ENCODE measurements around the gene TSKU. TPM values are rescaled to one million over a fixed set of nuclear protein-coding genes. Genes with fewer than 3 reads are reported as not detected.

The TSKU gene
- total and polyA plus RNA-seq, 8 donors, result 2.7 to 25.2 (median 10.7) TPM

DNA sequence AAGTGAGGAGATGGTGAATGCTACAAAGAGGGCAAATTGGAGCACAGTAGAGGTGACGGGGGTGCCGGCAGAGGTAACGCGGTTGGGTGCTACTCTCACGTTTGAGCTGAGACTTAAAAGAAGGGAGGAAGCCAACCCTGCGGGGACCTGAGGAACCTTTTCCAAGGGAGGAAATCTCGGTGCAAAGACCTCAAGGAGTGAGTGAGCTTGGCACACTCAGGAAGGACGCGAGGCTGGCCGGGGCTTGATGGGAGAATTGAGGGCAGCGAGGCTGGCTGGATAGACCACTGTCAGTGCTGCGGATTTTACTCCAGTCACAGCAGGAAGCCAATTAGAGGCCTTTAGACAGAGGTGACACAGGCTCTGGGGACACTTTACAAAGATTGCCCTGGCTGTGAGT is 25.0 kb downstream of the TSKU start:
- FAIRE-seq (no peak), DNase-seq (no peak), ATAC-seq (no peak)
- Histone ChIP-seq H3K27me3 (no peaks in the 10 kb centered on the region), H3K4me3 (no peak overlapping the region), H3K4me1 (peaks cover 0 to 5% (median 2%) of the 10 kb centered on the region in 3 donors), H3K9me3 (no peaks in the 10 kb centered on the region), H3K27ac (no peak overlapping the region), H3K36me3 (no peaks in the 10 kb centered on the region)
- TF ChIP-seq, protein P1, sequence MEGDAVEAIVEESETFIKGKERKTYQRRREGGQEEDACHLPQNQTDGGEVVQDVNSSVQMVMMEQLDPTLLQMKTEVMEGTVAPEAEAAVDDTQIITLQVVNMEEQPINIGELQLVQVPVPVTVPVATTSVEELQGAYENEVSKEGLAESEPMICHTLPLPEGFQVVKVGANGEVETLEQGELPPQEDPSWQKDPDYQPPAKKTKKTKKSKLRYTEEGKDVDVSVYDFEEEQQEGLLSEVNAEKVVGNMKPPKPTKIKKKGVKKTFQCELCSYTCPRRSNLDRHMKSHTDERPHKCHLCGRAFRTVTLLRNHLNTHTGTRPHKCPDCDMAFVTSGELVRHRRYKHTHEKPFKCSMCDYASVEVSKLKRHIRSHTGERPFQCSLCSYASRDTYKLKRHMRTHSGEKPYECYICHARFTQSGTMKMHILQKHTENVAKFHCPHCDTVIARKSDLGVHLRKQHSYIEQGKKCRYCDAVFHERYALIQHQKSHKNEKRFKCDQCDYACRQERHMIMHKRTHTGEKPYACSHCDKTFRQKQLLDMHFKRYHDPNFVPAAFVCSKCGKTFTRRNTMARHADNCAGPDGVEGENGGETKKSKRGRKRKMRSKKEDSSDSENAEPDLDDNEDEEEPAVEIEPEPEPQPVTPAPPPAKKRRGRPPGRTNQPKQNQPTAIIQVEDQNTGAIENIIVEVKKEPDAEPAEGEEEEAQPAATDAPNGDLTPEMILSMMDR (IDR thresholded peaks at IDR 0.05), result no peak
- 90 to 96% methylated on average over 12 of the region's 12 CpGs for WGBS, 2 donors
- intact Hi-C loops (cut with DNase I), result loop anchor here in 2 of 3 donors (5.0 to 10.0 kb wide), 2 partner anchors 107 to 109 kb away; no protein-coding TSS in a partner anchor

DNA sequence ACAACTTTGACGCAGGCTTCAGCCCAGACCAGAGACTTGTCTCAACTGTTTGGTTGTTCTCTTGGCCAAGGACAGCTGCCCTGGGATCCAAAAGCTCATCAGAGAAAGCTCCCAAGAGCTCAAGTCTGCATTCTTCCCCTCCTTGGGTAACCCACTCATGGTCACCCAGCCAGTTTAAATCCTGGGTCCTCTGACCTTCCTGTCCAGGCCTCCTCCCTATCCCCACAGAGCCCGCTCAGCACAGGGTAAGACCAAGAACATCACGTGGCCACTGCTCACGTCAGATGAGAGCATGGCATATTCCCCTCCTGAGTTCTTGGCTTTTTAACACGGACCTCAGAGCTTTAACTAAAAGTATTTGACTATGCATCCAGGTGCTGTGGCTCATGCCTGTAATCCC is 25.8 kb downstream of the TSKU start:
- peaks cover 0 to 5% (median 0%) of the 10 kb centered on the region in 3 donors for H3K4me1 ChIP-seq
- ATAC-seq (no peak), FAIRE-seq (no peak), DNase-seq (no peak)
- H3K27me3 ChIP-seq, result no peaks in the 10 kb centered on the region
- intact Hi-C loops (cut with DNase I), result loop anchor here in 2 of 3 donors (5.0 to 10.0 kb wide), 2 partner anchors 106 to 108 kb away; no protein-coding TSS in a partner anchor
- H3K36me3 ChIP-seq, result no peaks in the 10 kb centered on the region
- WGBS, 2 donors, result 74 to 90% methylated on average over 5 of the region's 5 CpGs
- H3K4me3 ChIP-seq, result no peak overlapping the region
- H3K9me3 ChIP-seq, result no peaks in the 10 kb centered on the region
- TF ChIP-seq, protein P1 (IDR thresholded peaks at IDR 0.05), result no peak
- H3K27ac ChIP-seq, result no peak overlapping the region

DNA sequence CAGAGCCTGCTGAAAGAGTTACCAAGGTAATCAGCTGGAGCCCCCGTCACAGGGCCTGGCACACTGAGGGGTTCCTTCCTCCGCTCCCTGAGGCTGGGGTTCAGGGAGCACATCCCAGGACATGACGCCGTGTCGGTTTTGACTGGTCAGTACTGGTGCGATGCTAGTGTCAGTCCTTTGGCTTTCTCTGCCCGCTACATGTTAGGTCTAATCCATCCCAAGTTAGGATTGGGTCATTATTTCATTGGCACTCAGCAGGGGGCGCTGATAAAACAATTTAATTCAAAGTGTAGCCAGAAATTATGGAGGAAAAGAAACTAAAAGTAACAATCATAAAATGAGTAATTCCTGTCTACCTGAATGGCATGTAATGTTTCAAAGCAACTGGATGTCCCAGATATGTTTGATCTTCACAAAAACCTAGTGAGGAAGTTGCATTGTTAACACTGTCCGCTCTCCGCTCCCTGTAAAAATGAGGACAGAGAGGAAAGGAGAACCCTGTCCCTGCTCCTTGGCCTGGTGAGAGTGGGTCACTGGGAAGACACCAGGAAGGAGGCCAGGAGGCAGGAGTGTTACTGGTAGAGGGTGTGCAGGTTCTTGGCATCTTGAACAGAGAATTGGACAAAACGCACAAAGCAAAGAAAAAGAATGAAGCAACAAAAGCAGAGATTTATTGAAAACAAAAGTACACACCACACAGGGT is 27.1 kb downstream of the TSKU start:
- intact Hi-C loops (cut with DNase I), result loop anchor here in 1 of 3 donors (10.0 kb wide), 1 partner anchor 234 kb away; no protein-coding TSS in a partner anchor
- peaks cover 0 to 5% (median 0%) of the 10 kb centered on the region in 3 donors for H3K4me1 ChIP-seq
- no peaks in the 10 kb centered on the region for H3K36me3 ChIP-seq
- no peak overlapping the region for H3K27ac ChIP-seq
- TF ChIP-seq, protein P1 (IDR thresholded peaks at IDR 0.05), result peak; percentile 18 to 46 (median 31)
- ATAC-seq (peak; percentile 36 to 69 (median 62)), DNase-seq (peak in 1 of 6 donors; percentile 53), FAIRE-seq (no peak)
- no peak overlapping the region for H3K4me3 ChIP-seq
- H3K27me3 ChIP-seq, result no peaks in the 10 kb centered on the region
- no peaks in the 10 kb centered on the region for H3K9me3 ChIP-seq
- WGBS, 2 donors, result 59 to 67% methylated on average over 11 of the region's 11 CpGs

DNA sequence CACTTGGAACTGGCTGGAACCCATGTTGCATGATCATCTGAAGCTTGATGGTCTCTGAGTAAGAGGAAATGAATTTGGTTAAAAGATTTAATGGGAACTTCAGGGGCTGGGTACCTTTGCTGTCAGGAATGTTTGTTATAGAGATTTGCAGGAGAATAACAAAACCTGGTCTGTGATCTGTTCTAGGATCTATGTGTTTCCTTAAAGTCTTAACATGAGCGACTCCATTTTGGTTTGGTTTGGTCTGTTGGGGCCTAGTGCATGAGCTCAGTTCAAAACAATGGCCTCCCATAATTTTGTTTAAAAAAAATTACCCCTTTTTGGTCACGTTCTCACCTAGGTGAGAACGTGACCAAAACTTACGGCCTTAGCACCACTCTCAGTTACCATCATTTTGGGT is 28.1 kb downstream of the TSKU start:
- H3K9me3 ChIP-seq, result no peaks in the 10 kb centered on the region
- no peak overlapping the region for H3K27ac ChIP-seq
- FAIRE-seq, result no peak

More for the DNA sequence above, 28.1 kb downstream of the TSKU start:
- 90 to 93% methylated on average over 4 of the region's 4 CpGs for WGBS, 2 donors
- no peaks in the 10 kb centered on the region for H3K27me3 ChIP-seq
- no peak for ATAC-seq
- H3K4me3 ChIP-seq, result no peak overlapping the region
- intact Hi-C loops (cut with DNase I), result loop anchor here in 1 of 3 donors (10.0 kb wide), 1 partner anchor 234 kb away; no protein-coding TSS in a partner anchor
- H3K4me1 ChIP-seq, result peaks cover 0 to 5% (median 0%) of the 10 kb centered on the region in 3 donors
- TF ChIP-seq, protein P1 (IDR thresholded peaks at IDR 0.05), result no peak
- DNase-seq, result no peak
- H3K36me3 ChIP-seq, result no peaks in the 10 kb centered on the region
